Fibroblast of pulmonary artery (primary cell): Measurements from ENCODE around the gene TOR4A.
A peak's percentile ranks its signal among the peaks of the same experiment; 100 is the strongest.

Experiments
- DNase-seq: peaks from one replicate; pipeline ENCODE4 v3.0.0-alpha.2; 2010; ENCODE audit warnings: low read depth
- H3K4me3 ChIP-seq: replicated peaks from 2 replicates; pipeline ENCODE4 v1.5.1; 2011; ENCODE audit warnings: low read depth, mild to moderate bottlenecking, control low read depth, low read length, moderate library complexity
- CTCF ChIP-seq: IDR thresholded peaks from 2 replicates; pipeline ENCODE4 v1.5.1; 2011; ENCODE audit warnings: mild to moderate bottlenecking, control low read depth, low read length, inconsistent platforms; ENCODE audit errors: missing control alignments

Gene TOR4A

GRCh38 chr9:137277329-137278041 is at the start of gene TOR4A:
Gene TOR4A (plus strand): TSS chr9:137277726. CDS start chr9:137278690, 964 bp downstream.
- peak within 1 kb of the TSS; percentile 72 for H3K4me3 ChIP-seq
- peak; percentile 8 for TF ChIP-seq CTCF
- DNase-seq, result peak; percentile 94

DNA sequence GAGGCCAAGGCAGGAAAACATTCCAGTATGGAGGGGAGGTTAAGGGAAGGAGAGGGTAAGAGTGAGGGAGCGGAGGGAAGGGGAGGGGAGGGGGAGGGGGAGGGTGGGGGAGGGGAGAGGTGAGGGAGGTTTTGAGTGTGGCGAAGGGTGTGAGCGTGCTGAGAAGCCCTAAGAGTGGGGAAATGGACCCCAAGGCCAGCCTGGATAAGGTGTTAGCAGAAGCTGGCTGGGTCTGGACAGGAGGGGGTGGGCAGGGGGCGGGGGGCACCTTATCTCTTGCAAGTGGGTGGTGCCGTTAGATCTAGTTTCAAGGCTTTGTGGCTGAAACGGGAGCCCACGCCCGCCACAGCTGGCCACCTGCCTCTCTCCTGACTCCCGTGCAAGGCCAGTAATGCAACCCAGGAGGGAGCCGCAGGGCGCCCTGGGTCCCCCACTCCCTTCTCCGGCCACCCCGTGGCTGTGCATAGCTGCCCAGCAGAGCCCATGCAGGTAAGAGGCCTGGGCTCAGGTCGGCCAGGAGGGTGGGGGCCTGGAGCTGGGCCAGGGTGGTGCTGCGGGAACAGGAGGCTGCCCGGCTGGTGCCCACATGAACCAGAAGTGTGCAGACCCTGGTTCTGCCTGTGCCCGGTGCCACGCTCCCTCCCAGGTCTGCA is 49.5 kb upstream of the TOR4A start:
- no peak for TF ChIP-seq CTCF
- DNase-seq, result no peak
- no peak overlapping the region for H3K4me3 ChIP-seq

GRCh38 chr9:137228506-137228967 is 49.0 kb upstream of the TOR4A start:
- no peak for TF ChIP-seq CTCF
- no peak overlapping the region for H3K4me3 ChIP-seq
- no peak for DNase-seq

DNA sequence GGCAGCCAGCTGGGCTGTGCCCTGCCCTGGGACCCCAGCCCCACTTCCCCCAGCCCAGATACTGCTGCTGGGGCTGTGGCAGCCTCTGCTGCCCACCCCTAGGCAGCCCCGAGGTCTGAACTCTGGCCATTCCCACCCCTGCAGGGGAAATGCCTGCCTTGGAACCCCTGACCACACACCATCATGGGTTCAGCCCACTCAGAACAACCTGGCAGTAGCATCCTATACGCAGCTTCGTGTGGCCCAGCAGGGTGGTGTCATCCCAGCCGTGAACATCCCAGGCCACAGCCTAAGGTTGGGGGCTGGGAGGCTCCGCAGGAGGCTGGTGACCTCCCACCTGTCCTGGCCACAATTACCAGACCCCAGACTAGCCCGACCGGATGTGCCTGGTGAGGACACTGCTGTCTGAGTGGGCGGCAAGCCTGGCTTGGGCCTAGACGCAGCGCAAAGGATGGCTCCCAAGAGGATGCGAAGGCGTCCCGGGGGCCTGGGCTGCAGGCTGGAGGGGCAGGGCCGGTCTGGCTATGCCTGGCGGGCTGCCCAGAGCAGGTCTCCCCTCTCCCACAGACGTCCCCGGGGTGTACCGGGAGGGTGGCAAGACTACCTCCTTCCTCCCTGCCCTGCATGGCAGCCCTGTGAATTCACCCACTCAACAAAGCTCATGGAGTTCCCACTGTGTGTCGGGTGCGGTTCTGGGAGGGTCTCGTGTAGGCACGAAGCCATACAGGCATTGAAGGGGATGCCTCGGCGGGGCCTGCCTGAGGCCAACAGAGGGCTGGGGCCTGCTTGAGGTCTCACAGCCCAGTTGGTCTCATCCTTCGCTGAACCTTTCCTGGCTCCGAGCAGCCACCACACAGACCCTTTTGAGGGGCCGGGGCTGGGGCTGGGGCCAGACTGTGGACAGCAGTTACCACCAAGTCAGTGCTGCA is 48.3 kb upstream of the TOR4A start:
- H3K4me3 ChIP-seq, result no peak overlapping the region
- DNase-seq, result no peak
- no peak for TF ChIP-seq CTCF

DNA sequence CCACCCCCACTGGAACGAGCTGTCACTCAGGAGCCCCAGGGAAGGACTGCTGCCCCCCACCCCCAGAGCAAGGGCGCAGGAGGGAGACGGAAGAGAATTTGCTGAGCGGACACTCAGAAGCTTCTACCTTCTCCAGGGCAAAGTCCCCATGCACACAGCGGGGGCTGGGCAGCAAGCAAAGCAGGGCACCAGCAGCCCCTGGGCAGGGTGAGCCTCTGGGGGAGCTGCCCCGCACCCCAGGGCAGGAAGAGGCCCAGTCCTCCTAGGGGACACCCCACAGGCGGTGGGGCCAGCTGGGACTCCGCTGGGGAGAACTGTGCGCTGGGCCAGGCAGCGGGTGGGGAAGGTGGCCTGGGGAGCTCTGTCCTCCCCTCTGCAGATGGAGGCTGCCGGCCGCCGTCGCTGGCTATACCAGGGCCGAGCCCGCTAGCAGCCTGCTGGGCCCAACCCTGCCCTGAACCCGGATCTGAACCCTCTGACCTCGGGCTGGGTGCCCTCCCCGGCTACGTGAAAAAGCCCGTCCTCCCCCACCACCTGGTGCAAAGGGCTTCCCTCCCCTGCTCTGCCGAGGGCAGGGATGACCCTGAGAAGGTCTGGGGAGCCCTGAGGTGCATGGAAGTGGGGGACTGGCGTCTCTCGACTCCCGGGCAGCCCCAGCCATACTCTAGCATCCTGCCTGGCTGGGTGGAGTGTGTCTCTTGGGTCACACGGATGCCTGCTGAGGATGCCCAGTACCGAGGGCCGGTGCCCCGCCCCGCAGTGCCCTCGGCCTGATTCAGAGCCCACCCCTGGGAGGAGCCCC is 47.4 kb upstream of the TOR4A start:
- DNase-seq, result no peak
- no peak overlapping the region for H3K4me3 ChIP-seq
- TF ChIP-seq CTCF, result no peak

DNA sequence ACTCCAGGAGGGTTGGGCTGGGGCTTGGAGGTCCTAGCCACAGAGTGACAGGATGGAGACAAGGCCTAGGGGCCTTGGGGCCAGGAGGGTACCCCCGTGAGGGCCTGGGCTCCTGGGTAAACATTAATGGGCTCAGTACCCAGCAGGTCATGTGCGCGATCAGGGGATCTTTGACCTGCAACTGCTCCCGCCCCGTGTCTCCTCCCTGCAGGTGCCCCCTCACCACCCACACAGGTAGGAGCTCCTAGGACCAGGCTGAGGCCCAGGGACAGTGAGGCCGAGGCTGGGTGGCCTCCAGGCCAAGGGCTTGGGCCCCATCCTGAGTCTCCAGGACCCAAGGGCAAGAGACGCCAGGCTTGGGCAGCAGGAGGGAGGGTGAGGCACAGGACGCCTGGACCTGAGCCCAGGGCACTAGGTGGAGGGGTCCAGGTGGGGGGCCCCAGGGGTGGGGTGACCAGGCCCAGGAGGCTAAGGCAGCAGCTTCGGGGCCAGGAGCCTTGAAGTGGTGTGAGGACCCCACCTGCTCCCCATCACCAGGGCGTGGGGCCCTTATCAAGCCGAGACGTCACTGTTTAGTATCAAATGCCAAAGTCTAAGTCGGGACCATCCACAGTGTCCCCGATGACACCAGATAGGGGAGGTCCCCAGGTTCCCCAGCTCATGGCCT is 46.7 kb upstream of the TOR4A start, which contains the start of gene SLC34A3:
Gene SLC34A3 (plus strand): TSS at position 197 of the 667 bp plus-strand sequence. CDS start 802 bp downstream, outside the sequence.
- DNase-seq, result no peak
- TF ChIP-seq CTCF, result no peak
- no peak within 1 kb of the TSS for H3K4me3 ChIP-seq
